K562 (cell line): ENCODE results near the gene MAD1L1. TPM values are rescaled to one million over a fixed set of nuclear protein-coding genes. Genes with fewer than 3 reads are reported as not detected.

Experiments used
- ATAC-seq: fragments of 200-7000 bp; cut with Tn5 transposase; 3 replicates; pipeline ENCODE4 v1.9.1; 2020; ENCODE audit warnings: moderate library complexity
- BruUV-seq: library from RNA; stranded (reverse); fragments of 400-500 nt; replicated peaks from 2 replicates; lab custom pipeline; 2021; lab: Mats Ljungman, UMichigan
- CTCF ChIA-PET: fragments of 300-600 bp; formaldehyde crosslinking; extraction: SDS; loops from one replicate; lab custom pipeline; 2021; ENCODE audit warnings: low intra/inter-chr PET ratio; lab: Yijun Ruan, JAX
- POLR2A ChIA-PET: fragments of 300-600, 350-650 bp; sonication (Branson Sonifier 250); formaldehyde crosslinking; extraction: SDS; loops from one replicate; lab custom pipeline; 2021; ENCODE audit warnings: antibody characterized with exemption, inconsistent platforms; lab: Yijun Ruan, JAX
- DNase-seq, 4 experiments: peaks; one replicate each; pipeline versions ENCODE4 v3.0.0 to v3.0.0-alpha.2; 2011 to 2018; ENCODE audit warnings: low spot score in 3 of 4, mixed read lengths in 3 of 4; ENCODE audit errors: extremely low read depth in 1 of 4
- FAIRE-seq: peaks from 2 replicates; lab custom pipeline; 2011; peaks lifted over from hg19 to GRCh38; lab: Jason Lieb, UNC
- H2AFZ ChIP-seq: 2 replicates; pipeline ENCODE4 v1.6.0; 2011; ENCODE audit warnings: low read depth, low read length, control low read depth, inconsistent platforms
- H3K27ac ChIP-seq: fragments of 200-600 bp; 3 replicates; pipeline ENCODE4 v1.8.0; 2011; ENCODE audit warnings: low read depth, mild to moderate bottlenecking, control low read depth, inconsistent platforms, low read length, moderate library complexity, mixed read lengths; ENCODE audit errors: extremely low read depth
- H3K27me3 ChIP-seq, 2 experiments: fragments of 300-600 bp in 1 of 2; 2 replicates in 1 of 2; 3 replicates in 1 of 2; pipeline versions ENCODE4 v1.6.0 to v1.8.0; 2011; ENCODE audit warnings: inconsistent platforms in 2 of 2, low read length in 2 of 2, mild to moderate bottlenecking in 1 of 2, mixed read lengths in 1 of 2, moderate library complexity in 1 of 2; ENCODE audit not compliant: control insufficient read depth in 2 of 2, insufficient read depth in 2 of 2
- H3K36me3 ChIP-seq: fragments of 300-600 bp; 3 replicates; pipeline ENCODE4 v1.8.0; 2011; ENCODE audit warnings: mild to moderate bottlenecking, low read length, inconsistent platforms; ENCODE audit not compliant: control insufficient read depth, insufficient read depth
- H3K4me1 ChIP-seq, 2 experiments: fragments of 200-600 bp in 1 of 2; replicated peaks in 1 of 2; 2 replicates in 1 of 2; 3 replicates in 1 of 2; pipeline versions ENCODE4 v1.5.1 to v1.8.0; 2011; ENCODE audit warnings: inconsistent platforms in 2 of 2, low read length in 2 of 2, mild to moderate bottlenecking in 1 of 2, mixed read lengths in 1 of 2, moderate library complexity in 1 of 2; ENCODE audit not compliant: control insufficient read depth in 2 of 2, insufficient read depth in 2 of 2
- H3K4me2 ChIP-seq: 2 replicates; pipeline ENCODE4 v1.6.1; 2011; ENCODE audit warnings: low read length, control low read depth, inconsistent platforms, mixed read lengths; ENCODE audit not compliant: insufficient read depth
- H3K4me3 ChIP-seq: fragments of 200-600 bp; sonication (generic), shearing (Covaris generic); 2 replicates; pipeline ENCODE4 v1.5.1; 2016; ENCODE audit warnings: control low read depth, inconsistent platforms
- H3K79me2 ChIP-seq: fragments of 200-600 bp; 3 replicates; pipeline ENCODE4 v1.8.0; 2011; ENCODE audit warnings: low read length, inconsistent platforms; ENCODE audit not compliant: control insufficient read depth, insufficient read depth
- H3K9ac ChIP-seq, 2 experiments: 2 replicates each; pipeline versions ENCODE4 v1.6.0 to v1.6.1; 2011; ENCODE audit warnings: low read depth in 2 of 2, low read length in 2 of 2, control low read depth in 1 of 2, inconsistent platforms in 1 of 2, mild to moderate bottlenecking in 1 of 2, mixed read lengths in 1 of 2; ENCODE audit not compliant: insufficient read depth in 1 of 2
- H3K9me1 ChIP-seq: one replicate; pipeline ENCODE4 v1.6.0; 2011; ENCODE audit warnings: inconsistent platforms, mild to moderate bottlenecking, low read length, moderate library complexity; ENCODE audit not compliant: control insufficient read depth, insufficient read depth
- H3K9me3 ChIP-seq: replicated peaks from 2 replicates; pipeline ENCODE4 v1.5.1; 2011; ENCODE audit warnings: low read depth, low read length, inconsistent platforms; ENCODE audit not compliant: control insufficient read depth, insufficient read depth
- H4K20me1 ChIP-seq: replicated peaks from 2 replicates; pipeline ENCODE4 v1.6.1; 2011; ENCODE audit warnings: low read length, inconsistent platforms, mixed read lengths; ENCODE audit not compliant: control insufficient read depth, insufficient read depth
- CREB5 ChIP-seq: fragments of 250-450 bp; sonication (Bioruptor Pico); IDR thresholded peaks from 2 replicates; pipeline ENCODE4 v1.5.0; 2020; ENCODE audit warnings: mild to moderate bottlenecking
- NR1H2 ChIP-seq: sonication (generic); formaldehyde crosslinking; IDR thresholded peaks from 2 replicates; pipeline ENCODE4 v1.4.0; 2020; ENCODE audit warnings: mild to moderate bottlenecking, missing genetic modification reagents
- RBM22 ChIP-seq: fragments of 200-400 bp; formaldehyde crosslinking; IDR thresholded peaks from 2 replicates; pipeline ENCODE4 v1.6.1; 2018; ENCODE audit warnings: low read length, low read depth; ENCODE audit not compliant: poor library complexity, severe bottlenecking
- ZNF212 ChIP-seq: fragments of 450-650 bp; formaldehyde crosslinking; IDR thresholded peaks from 2 replicates; pipeline ENCODE4 v1.4.0; 2020; ENCODE audit warnings: mild to moderate bottlenecking
- ZNF311 ChIP-seq: fragments of 250-450 bp; sonication (Bioruptor Pico); IDR thresholded peaks from 2 replicates; pipeline ENCODE4 v1.4.0; 2020; ENCODE audit warnings: mild to moderate bottlenecking, moderate library complexity
- WGBS: fragments of 100-300 bp; shearing (Covaris generic); methylation state at CpG from one replicate; pipeline ENCODE4 v1.1.6; 2016; ENCODE audit warnings: low coverage, mixed read lengths; ENCODE audit not compliant: insufficient coverage; ENCODE audit errors: missing lambda C conversion rate; 5-methylcytosine and 5-hydroxymethylcytosine counted together
- in situ Hi-C: fragments of 300-500 bp; cut with MboI; formaldehyde crosslinking; loops from 4 replicates; pipeline ENCODE4 v1.15.0; 2018; ENCODE audit warnings: inconsistent platforms, mixed read lengths
- intact Hi-C: fragments of 100-400 bp; cut with micrococcal nuclease; formaldehyde crosslinking; loops from 2 replicates; pipeline ENCODE4 v1.14.2; 2022
- polyA plus RNA-seq, 8 experiments: library from polyadenylated mRNA; depleted of rRNA in 4 of 8; stranded (reverse) in 5 of 8; unstranded in 3 of 8; fragments of >200 nt; fragmentation: Nextera tagmentation in 2 of 8; fragmentation: Illumina TruSeq in 1 of 8; extraction: Ambion mirVana in 2 of 8; extraction: Trizol in 1 of 8; gene quantifications; 2 replicates each; pipeline versions ENCODE4 v1.2.1 to v1.2.3, GENCODE V29; 2011 to 2014; ENCODE audit warnings: inconsistent platforms in 1 of 8, missing spikeins in 1 of 8
- total RNA-seq, 7 experiments: library from RNA; depleted of rRNA in 6 of 7; stranded (reverse); fragments of >200 nt in 6 of 7; fragmentation: Illumina TruSeq in 2 of 7; extraction: Trizol in 2 of 7; gene quantifications; 2 replicates each; pipeline versions ENCODE4 v1.2.1 to v1.2.3, GENCODE V29; 2011 to 2021; ENCODE audit warnings: low replicate concordance in 1 of 7

The MAD1L1 gene
- total and polyA plus RNA-seq, 9 of the 15 experiments (the other 6 are each of a cell fraction or from before 2014, with no cell fraction given): 1.7 to 89.7 (median 18.0) TPM

GRCh38 chr7:1916601-1916970 is 316.2 kb downstream of the MAD1L1 start:
- CTCF ChIA-PET: no interaction called here

GRCh38 chr7:1915956-1916600 is 316.7 kb downstream of the MAD1L1 start:
- no peak overlapping the region for H3K27ac ChIP-seq
- DNase-seq: no peak
- 65% methylated on average over 28 of the region's 28 CpGs for WGBS
- ATAC-seq: no peak
- H3K4me3 ChIP-seq: no peak overlapping the region
- intact Hi-C loops: no loop called here
- no peak for FAIRE-seq
- peak overlapping the region in 1 of 2 experiments; percentile 64; a peak in 2 of 4 replicates for H3K9ac ChIP-seq
- no peaks in the 10 kb centered on the region for H4K20me1 ChIP-seq
- no peaks in the 10 kb centered on the region for H3K27me3 ChIP-seq
- POLR2A ChIA-PET: no interaction called here
- H3K79me2 ChIP-seq: no peaks in the 10 kb centered on the region
- peaks cover 0 to 73% of the 10 kb centered on the region in 2 experiments; a peak in 2 of 5 replicates for H3K4me1 ChIP-seq
- H3K9me3 ChIP-seq: no peaks in the 10 kb centered on the region
- TF ChIP-seq CREB5 (CRISPR knock-in tag): no peak
- no peak for TF ChIP-seq ZNF212 (CRISPR knock-in tag)
- no peak for TF ChIP-seq RBM22
- no TSS peak for BruUV-seq
- no peak overlapping the region for H3K4me2 ChIP-seq
- CTCF ChIA-PET: no interaction called here
- H3K9me1 ChIP-seq: peaks cover 3% of the 10 kb centered on the region
- H2AFZ ChIP-seq: no peak overlapping the region
- H3K36me3 ChIP-seq: no peaks in the 10 kb centered on the region
- in situ Hi-C loops: no loop called here

More at GRCh38 chr7:1916601-1916970, 316.2 kb downstream of the MAD1L1 start:
- Histone ChIP-seq H3K4me2 (no peak overlapping the region), H3K9me1 (peaks cover 3% of the 10 kb centered on the region), H3K4me1 (peaks cover 0 to 68% of the 10 kb centered on the region in 2 experiments; a peak in 2 of 5 replicates), H3K9ac (peak overlapping the region in 1 of 2 experiments; percentile 64; a peak in 2 of 4 replicates), H3K36me3 (no peaks in the 10 kb centered on the region), H3K9me3 (no peaks in the 10 kb centered on the region), H3K27me3 (no peaks in the 10 kb centered on the region), H3K79me2 (no peaks in the 10 kb centered on the region), H2AFZ (no peak overlapping the region), H3K27ac (no peak overlapping the region)
- intact Hi-C loops (no loop called here), in situ Hi-C loops (no loop called here)
- ATAC-seq: no peak
- no peak for DNase-seq
- POLR2A ChIA-PET: no interaction called here
- WGBS: 89% methylated on average over 13 of the region's 16 CpGs
- FAIRE-seq: no peak
- TF ChIP-seq ZNF311 (CRISPR knock-in tag) (no peak), NR1H2 (CRISPR knock-in tag) (no peak)
- TF ChIP-seq, all 486 proteins: peak for 0
- no TSS peak for BruUV-seq
- Histone ChIP-seq H4K20me1 (no peaks in the 10 kb centered on the region), H3K4me3 (no peak overlapping the region)
